Endometrium (tissue), 2 donors: Measurements from ENCODE around the gene SNAPC5.
"Not testable (repeated sequence)": the region's sequence is repeated elsewhere in the genome, so short reads cannot be mapped to it uniquely, and the experiment has no call there.

ENCODE experiments used
- FAIRE-seq: peaks from 2 replicates; lab custom pipeline; 2012; peaks lifted over from hg19 to GRCh38; lab: Jason Lieb, UNC
- donor health status: control.
- donor health status: control.

The SNAPC5 gene

DNA sequence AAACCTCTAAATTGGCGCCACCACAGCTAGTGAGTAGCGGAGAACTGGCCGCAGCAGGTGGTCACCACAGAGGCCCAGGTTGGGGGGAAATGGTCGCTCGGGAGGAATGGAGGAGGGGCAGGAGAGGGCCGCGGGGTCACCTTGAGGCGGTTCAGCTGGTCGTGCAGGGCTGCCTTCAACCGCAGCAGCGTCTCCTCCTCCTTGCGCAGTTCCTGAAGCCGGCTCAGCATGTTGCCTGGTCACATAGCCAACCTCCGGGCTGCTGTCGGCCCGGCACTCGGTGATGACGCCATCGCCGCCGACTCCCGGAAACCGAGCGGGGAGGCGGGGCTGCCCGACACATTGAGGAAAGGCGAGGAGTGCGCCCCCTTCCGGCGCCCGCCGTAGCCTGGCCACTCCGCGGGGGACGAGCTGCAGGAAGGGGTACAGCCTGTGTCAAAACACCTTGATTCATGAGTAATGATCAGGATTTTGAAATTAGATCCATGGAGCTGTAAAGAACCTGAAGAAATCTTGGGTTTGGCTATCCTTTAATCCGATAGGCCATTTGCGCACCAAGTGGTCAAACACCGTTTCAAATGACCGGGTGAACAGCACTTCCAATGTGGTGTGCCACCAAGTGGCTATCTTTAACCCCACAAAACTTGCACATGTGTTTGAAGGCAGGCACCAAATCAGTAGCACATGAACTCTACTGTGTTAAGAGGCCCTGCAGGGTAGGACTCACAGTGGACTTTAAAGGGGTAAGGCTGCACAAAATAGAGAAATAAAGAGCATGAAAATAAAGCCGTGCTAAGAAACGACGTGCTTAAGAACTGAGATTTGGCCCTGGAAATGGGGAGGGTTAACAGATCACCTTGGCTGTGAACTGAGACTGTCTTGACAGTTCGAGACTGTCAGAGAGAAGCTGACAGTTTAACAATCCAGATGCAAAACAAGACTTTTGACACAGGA, at the start of gene SNAPC5:
SNAPC5 (minus strand) TSS at position 261 of the 954 bp plus-strand sequence; CDS start at position 230, 31 bp downstream.
- no peak for FAIRE-seq

- FAIRE-seq: no peak
Measured at GRCh38 chr15:66545255-66545654, 47.7 kb upstream of the SNAPC5 start.

DNA sequence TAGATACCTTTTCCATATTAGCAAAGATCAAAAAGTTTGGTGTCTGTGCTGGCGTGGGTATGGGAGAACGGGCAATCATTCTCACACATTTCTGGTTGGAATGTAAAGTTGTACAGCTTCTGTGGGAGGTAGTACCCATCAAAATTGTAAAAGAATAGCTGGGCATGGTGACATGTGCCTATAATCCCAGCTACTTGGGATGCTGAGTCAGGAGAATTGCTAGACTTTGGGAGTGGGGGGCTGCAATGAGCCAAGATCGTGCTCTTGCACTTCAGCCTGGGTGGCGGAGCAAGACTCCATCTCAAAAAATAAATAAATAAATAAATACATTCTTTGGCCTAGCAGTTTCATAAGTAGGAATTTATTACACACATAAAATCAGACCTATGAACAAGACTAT, 45.3 kb upstream of the SNAPC5 start:
- FAIRE-seq: no peak

- FAIRE-seq: no peak
Measured at GRCh38 chr15:66535056-66535455, 37.5 kb upstream of the SNAPC5 start.

- FAIRE-seq: no peak
Measured at GRCh38 chr15:66524838-66525237, 27.3 kb upstream of the SNAPC5 start.

GRCh38 chr15:66523926-66524325, 26.4 kb upstream of the SNAPC5 start:
- no peak for FAIRE-seq

- no peak for FAIRE-seq
Measured at GRCh38 chr15:66515901-66516322, 18.4 kb upstream of the SNAPC5 start.

DNA sequence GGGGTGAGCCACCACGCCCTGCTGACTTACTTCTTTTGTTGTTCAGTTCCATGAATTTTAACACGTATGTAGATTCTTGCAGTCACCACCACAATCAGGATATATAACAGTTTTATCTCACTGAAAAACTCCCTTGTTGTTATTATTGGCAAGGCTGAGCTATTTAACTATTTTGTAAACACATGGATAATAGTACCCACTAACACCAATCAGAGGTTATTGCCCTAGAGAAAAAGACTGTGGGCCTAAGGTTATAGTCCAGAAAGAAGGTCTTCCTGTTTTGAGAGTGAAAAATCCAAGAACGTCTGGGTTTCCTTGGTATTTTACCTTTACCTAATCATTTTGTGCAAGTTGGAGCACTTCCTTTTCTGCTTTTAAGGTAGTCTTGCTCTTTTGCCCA, 17.0 kb upstream of the SNAPC5 start:
- FAIRE-seq: no peak

GRCh38 chr15:66508293-66508883, 10.8 kb upstream of the SNAPC5 start:
- FAIRE-seq: no peak

DNA sequence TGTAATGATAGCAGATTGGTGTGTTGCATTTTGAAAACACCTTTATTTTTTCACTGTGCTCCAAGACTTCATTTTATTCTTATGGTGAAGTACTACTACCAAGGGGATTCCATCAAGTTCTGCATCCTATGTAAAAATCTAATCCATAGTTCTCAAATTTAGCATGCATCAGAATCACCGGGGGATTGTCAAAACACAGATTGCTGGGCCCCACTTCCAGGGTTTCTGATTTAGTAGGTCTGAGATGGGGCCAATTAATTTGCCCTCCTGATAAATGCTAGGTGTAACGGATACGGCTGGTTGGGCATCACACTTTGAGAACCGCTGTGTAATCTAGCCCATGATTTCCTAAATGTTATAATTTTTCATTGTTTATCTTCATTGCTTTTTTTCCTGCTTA, 8.3 kb upstream of the SNAPC5 start:
- no peak for FAIRE-seq

- no peak for FAIRE-seq
Measured at GRCh38 chr15:66505430-66505811, 7.9 kb upstream of the SNAPC5 start.

DNA sequence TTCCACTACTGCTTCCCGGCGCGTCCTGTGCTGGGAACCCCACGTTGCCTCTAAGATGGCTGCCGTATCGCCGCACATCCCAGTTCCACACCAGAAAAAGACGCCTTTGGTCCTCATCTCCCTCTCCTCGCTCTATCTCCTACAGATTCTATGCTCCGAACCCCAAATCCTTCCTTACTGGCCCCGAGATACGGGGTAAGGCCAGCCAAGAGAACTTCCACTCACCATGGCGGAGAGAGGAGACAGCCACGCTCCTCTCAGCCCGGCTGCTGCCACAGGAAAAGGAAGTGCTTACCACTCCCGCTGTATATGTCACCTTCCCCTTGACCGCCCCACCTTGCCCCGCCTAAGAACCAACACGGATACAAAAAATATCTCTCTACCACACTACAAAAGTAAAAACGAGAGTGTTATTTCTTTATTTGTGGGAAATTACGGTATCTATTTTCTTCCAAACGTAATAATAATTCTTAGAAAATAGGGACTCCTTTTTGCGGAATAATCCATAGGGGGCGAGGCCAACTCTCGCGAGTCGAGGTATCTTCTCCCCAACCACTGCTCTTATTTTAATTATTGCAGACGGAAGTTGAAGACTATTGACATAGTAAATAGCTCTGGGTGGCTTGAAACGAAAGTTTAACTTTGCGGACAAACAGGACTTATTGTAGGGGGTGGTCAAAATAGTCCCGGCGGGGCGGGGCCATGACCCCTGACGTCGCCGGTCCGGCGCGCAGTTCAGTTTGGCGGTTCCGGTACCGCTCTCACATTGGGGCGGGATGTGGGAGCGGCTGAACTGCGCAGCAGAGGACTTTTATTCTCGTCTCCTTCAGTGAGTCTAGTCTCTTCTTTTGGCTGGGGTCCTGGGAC, 7.2 kb upstream of the SNAPC5 start, which contains the start of the genes RPL4 and ZWILCH:
RPL4 (minus strand) TSS at position 293 of the 867 bp plus-strand sequence; CDS start at position 228, 65 bp downstream.
ZWILCH (plus strand) TSS at position 764 of the 867 bp plus-strand sequence; CDS start at position 777, 13 bp downstream.
- FAIRE-seq: peak; percentile 74

DNA sequence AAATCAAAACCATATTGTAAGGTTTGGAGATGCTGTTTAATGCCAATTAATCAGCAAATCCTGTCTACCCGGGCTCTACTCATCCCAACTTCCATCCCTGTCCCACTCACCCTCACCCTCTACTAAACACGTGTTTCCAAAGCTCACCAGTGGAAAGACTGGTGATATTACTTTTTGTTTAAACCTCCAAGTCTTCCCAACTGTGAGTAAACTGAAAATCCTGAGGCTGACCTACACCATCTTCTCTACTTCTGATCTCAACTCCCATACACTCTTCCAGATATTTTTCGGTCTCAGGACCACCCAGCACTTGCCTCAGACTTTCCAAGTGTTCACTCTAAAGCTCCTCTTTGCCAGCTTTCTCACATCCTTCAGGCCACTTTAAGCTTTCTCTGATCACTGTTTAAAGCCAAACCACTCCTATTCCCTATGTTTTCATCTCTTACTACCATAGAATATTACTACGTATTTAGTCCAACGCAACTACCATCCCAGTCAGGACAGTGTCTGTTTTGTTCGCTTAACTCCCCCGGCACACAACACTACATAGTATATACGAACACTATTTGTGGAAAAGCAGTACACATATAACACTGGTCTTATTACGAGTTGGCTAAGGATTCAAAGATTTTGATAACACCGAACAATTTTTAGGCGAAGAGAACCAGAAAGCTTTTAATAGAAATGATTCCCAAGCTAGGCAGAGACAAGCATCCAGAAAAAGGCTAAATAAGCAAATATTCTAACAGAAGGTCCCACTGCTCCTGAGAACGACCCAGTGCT, 6.4 kb upstream of the SNAPC5 start:
- no peak for FAIRE-seq

GRCh38 chr15:66503041-66503648, 5.6 kb upstream of the SNAPC5 start:
- FAIRE-seq: not testable (repeated sequence)

DNA sequence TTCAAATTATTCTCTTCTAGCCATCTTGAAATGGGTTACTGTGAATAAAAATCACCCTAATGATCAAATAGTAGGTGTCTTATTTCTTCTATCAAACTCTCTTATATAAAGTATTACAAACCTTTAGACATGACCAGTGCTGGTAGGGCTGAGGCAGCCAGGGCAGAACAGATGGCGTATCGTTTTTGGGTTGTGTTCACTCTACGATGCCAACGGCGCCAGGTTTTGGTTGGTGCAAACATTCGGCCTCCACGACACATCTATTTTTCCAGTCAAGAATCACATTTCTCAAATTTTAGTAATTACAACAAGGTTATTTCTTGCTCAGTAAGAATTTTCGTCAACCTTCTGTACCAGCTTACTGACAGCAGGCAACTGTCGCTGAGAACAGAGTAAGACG, 4.9 kb upstream of the SNAPC5 start:
- FAIRE-seq: no peak

GRCh38 chr15:66500346-66500745, 2.8 kb upstream of the SNAPC5 start:
- FAIRE-seq: not testable (repeated sequence)

- FAIRE-seq: no peak
Measured at GRCh38 chr15:66498501-66499386, 1.2 kb upstream of the SNAPC5 start.

DNA sequence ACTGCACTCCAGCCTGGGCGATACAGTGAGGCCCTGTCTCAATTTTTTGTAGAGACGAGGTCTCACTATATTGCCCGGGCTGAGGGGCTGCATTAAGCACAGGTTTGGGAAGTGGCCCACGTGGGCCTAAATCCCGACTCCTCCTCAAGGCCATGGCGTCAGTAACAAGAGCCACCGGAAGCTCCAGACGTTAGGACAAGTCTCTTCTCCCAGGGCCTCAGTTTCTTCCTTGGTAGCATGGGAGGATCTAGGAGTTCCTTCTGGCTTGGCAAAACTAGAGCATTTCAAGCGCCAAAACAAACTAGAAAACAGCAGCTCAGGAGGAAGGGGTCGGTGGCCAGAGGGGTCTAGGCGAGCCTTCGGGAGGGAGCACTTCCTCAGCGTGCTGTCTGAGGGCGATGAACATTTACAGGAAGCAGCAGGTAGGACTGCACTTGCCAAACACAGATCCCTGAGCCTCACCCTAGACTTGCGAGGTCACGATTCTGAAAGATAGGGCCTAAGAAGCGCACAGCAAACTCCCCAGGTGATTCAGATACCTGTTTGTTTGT, 536 bp downstream of the SNAPC5 start:
- no peak for FAIRE-seq

DNA sequence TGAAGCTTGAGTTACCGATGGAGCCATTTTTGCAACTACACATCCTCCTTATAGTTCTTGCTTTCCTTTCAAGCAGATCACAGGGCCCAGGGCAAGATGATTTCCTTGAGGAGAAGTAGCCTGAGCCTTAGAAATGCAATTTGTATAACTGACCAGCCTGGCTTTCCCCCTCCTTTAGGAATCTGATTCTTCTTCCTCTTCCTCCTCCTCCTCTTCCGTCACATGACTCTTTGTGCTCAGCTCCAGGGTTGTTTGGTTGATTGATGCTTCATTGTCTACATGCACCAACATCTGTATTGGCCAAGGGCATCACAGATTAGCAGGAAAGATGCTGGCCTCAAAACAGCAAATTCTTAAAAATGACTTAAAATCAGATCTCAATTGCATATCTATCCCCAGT, 3.3 kb downstream of the SNAPC5 start:
- FAIRE-seq: no peak

- FAIRE-seq: no peak
Measured at GRCh38 chr15:66491846-66492245, 5.7 kb downstream of the SNAPC5 start.
